HepG2 (cell line): ENCODE measurements around the gene TMEM114. TPM values are rescaled to one million over a fixed set of nuclear protein-coding genes. Genes with fewer than 3 reads are reported as not detected.

Experiments used
- HHEX ChIP-seq: IDR thresholded peaks from 2 replicates; pipeline ENCODE4 v1.6.1; 2016; ENCODE audit warnings: control low read depth
- ISL2 ChIP-seq: sonication (generic); formaldehyde crosslinking; IDR thresholded peaks from 2 replicates; pipeline ENCODE4 v1.5.0; 2020; ENCODE audit warnings: missing genetic modification reagents
- KDM6A ChIP-seq: IDR thresholded peaks from 2 replicates; pipeline ENCODE4 v1.6.1; 2016; ENCODE audit warnings: low read depth
- KLF15 ChIP-seq: sonication (generic); formaldehyde crosslinking; IDR thresholded peaks from 2 replicates; pipeline ENCODE4 v1.8.1; 2023; ENCODE audit warnings: borderline replicate concordance, mild to moderate bottlenecking, inconsistent platforms, missing genetic modification reagents, mixed read lengths
- MNT ChIP-seq: fragments of 450-650 bp; IDR thresholded peaks from 2 replicates; pipeline ENCODE4 v1.6.1; 2016
- MTF2 ChIP-seq: sonication (generic); formaldehyde crosslinking; IDR thresholded peaks from 2 replicates; pipeline ENCODE4 v1.5.0; 2020; ENCODE audit warnings: missing genetic modification reagents, borderline replicate concordance
- PRDM10 ChIP-seq: sonication (generic); formaldehyde crosslinking; IDR thresholded peaks from 2 replicates; pipeline ENCODE4 v1.4.0; 2020; ENCODE audit warnings: low read depth, missing genetic modification reagents
- RERE ChIP-seq: IDR thresholded peaks from 2 replicates; pipeline ENCODE4 v1.6.1; 2016; ENCODE audit warnings: low read depth, missing genetic modification reagents, missing compliant biosample characterization
- SIX4 ChIP-seq: sonication (generic); formaldehyde crosslinking; IDR thresholded peaks from 2 replicates; pipeline ENCODE4 v1.4.0; 2020; ENCODE audit warnings: missing genetic modification reagents
- SOX13 ChIP-seq, 3 experiments: fragments of 450-650 bp in 1 of 3; sonication (generic) in 1 of 3; formaldehyde crosslinking in 1 of 3; IDR thresholded peaks in 2 of 3; conservative IDR thresholded peaks in 1 of 3; 2 replicates each; pipeline versions ENCODE4 v1.5.0 to v1.6.1; 2016 to 2020; ENCODE audit warnings: antibody characterized with exemption in 1 of 3, mild to moderate bottlenecking in 1 of 3, missing compliant biosample characterization in 1 of 3, missing genetic modification reagents in 1 of 3, moderate library complexity in 1 of 3
- SOX5 ChIP-seq: IDR thresholded peaks from 2 replicates; pipeline ENCODE4 v1.6.1; 2016; ENCODE audit warnings: borderline replicate concordance
- ZNF232 ChIP-seq: sonication (generic); formaldehyde crosslinking; IDR thresholded peaks from 2 replicates; pipeline ENCODE4 v1.4.0; 2020; ENCODE audit warnings: missing genetic modification reagents, borderline replicate concordance
- ZNF264 ChIP-seq: sonication (generic); formaldehyde crosslinking; IDR thresholded peaks from 2 replicates; pipeline ENCODE4 v1.4.0; 2020; ENCODE audit warnings: missing genetic modification reagents
- ZNF3 ChIP-seq: IDR thresholded peaks from 2 replicates; pipeline ENCODE4 v1.7.0; 2017; ENCODE audit warnings: inconsistent platforms
- ZNF30 ChIP-seq: sonication (generic); formaldehyde crosslinking; IDR thresholded peaks from 2 replicates; pipeline ENCODE4 v1.5.0; 2020; ENCODE audit warnings: mild to moderate bottlenecking, missing genetic modification reagents
- ZNF724P ChIP-seq: sonication (generic); formaldehyde crosslinking; IDR thresholded peaks from 2 replicates; pipeline ENCODE4 v1.8.0; 2022; ENCODE audit warnings: missing genetic modification reagents, borderline replicate concordance
- ZNF737 ChIP-seq: sonication (generic); formaldehyde crosslinking; IDR thresholded peaks from 2 replicates; pipeline ENCODE4 v1.5.0; 2020; ENCODE audit warnings: missing genetic modification reagents, mild to moderate bottlenecking, borderline replicate concordance
- ZNF782 ChIP-seq: sonication (generic); formaldehyde crosslinking; IDR thresholded peaks from 2 replicates; pipeline ENCODE4 v1.4.0; 2020; ENCODE audit warnings: missing genetic modification reagents, mild to moderate bottlenecking, borderline replicate concordance
- polyA plus RNA-seq, 8 experiments: library from polyadenylated mRNA; depleted of rRNA in 3 of 8; stranded (reverse) in 7 of 8; unstranded in 1 of 8; fragments of >200 nt; fragmentation: Illumina TruSeq in 4 of 8; extraction: Trizol in 4 of 8; gene quantifications; 2 replicates each; pipeline versions ENCODE4 v1.2.1 to v1.2.3, GENCODE V29; 2011 to 2016; ENCODE audit warnings: low read depth in 4 of 8, missing spikeins in 1 of 8, mixed read lengths in 1 of 8; ENCODE audit not compliant: insufficient read depth in 1 of 8
- total RNA-seq, 5 experiments: library from RNA; depleted of rRNA; stranded (reverse); fragments of >200 nt; fragmentation: Illumina TruSeq; extraction: Trizol; gene quantifications; 2 replicates each; pipeline ENCODE4 v1.2.3, GENCODE V29; 2016; ENCODE audit warnings: low read depth in 1 of 5

The TMEM114 gene
- total and polyA plus RNA-seq, 2 of the 13 experiments (the other 11 are each of a cell fraction or from before 2014, with no cell fraction given): not detected

DNA sequence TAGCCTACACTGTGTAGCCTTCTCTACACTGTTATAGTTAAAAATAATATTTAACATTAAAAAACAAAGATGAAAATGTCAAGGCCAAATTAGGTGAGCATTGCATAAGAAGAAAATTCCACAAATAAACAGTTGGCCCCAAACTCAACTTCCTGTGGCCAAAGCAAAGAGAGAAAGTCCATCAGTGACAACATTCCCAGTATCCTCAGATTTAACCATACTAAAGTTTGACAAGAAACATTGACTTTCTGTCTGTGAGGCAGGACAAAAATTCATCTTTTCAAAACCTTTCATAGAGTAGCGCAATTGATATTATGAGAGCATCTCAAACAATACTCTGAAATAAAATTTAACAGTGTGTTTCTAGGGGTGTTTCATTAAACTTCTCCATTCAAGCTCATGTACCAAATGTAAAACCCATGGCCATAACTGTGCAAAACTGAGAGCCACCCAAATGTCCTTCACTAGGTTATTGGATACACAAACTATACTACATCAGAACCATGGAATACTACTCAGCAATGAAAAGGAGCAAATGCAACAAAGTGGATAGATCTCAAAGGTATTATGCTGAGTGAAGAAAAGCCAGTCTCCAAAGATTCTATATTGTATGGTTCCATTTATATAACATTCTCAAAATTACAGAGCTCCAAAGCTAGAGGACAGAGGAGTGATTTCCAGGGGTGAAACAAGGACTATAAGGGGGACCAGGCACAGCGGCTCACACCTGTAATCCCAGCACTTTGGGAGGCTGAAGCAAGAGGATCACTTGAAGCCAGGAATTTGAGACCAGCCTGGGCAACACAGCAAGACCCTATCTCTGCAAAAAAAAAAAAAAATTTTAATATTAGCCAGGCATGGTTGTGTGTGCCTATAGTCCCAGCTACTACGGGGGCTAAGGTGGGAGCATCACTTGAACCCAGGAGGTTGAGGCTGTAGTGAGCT, 38.7 kb downstream of the TMEM114 start (continued):
- TF ChIP-seq RERE (CRISPR knock-in tag): 0 out of 2 replicates have a peak, but pooled peaks have one; percentile 35
- TF ChIP-seq PRDM10 (CRISPR knock-in tag): no peak
- TF ChIP-seq ZNF30 (CRISPR knock-in tag): no peak
- peak; percentile 95 for TF ChIP-seq KDM6A (CRISPR knock-in tag)
- TF ChIP-seq ZNF782: no peak
- TF ChIP-seq ISL2 (CRISPR knock-in tag): peak; percentile 90
- peak; percentile 80; the same call in 1 of the 2 replicates for TF ChIP-seq MTF2 (CRISPR knock-in tag)
- no peak for TF ChIP-seq SIX4
- peak; percentile 68 for TF ChIP-seq SOX13 (IDR thresholded peaks at IDR 0.05)
- TF ChIP-seq SOX13 (CRISPR knock-in tag; conservative IDR thresholded peaks at IDR 0.05 in 1 of 2, IDR thresholded peaks at IDR 0.05 in 1 of 2): peak in 1 of 2 experiments; percentile 77; a peak in 2 of 4 replicates
- no peak for TF ChIP-seq ZNF232 (CRISPR knock-in tag)
- no peak for TF ChIP-seq ZNF737 (CRISPR knock-in tag)
- TF ChIP-seq HHEX: 0 out of 2 replicates have a peak, but pooled peaks have one; percentile 45
- TF ChIP-seq MNT: no peak
- TF ChIP-seq KLF15: no peak
- no peak for TF ChIP-seq ZNF264
- TF ChIP-seq SOX5 (CRISPR knock-in tag): peak; percentile 76; the same call in 1 of the 2 replicates
- no peak for TF ChIP-seq ZNF724P (CRISPR knock-in tag)
- TF ChIP-seq ZNF3 (CRISPR knock-in tag): 0 out of 2 replicates have a peak, but pooled peaks have one; percentile 12
